DMS 273 (cell line): ENCODE measurements around the gene ADGRG1.

Experiments
- DNase-seq: peaks from one replicate; lab custom pipeline; 2025; ENCODE audit not compliant: unreplicated experiment; lab: John Stamatoyannopoulos, UW

ADGRG1 gene

GRCh38 chr16:57619606-57620334 is 8.7 kb upstream of the ADGRG1 start:
- no peak for DNase-seq

- DNase-seq = peak; percentile 55
Observed at GRCh38 chr16:57620335-57621231, 7.8 kb upstream of the ADGRG1 start.

GRCh38 chr16:57621521-57622271 is 6.7 kb upstream of the ADGRG1 start:
- DNase-seq = no peak

GRCh38 chr16:57622361-57623250 is 5.8 kb upstream of the ADGRG1 start:
- peak; percentile 60 for DNase-seq

- no peak for DNase-seq
Observed at GRCh38 chr16:57623251-57624043, 5.0 kb upstream of the ADGRG1 start.

- no peak for DNase-seq
Observed at GRCh38 chr16:57624044-57624688, 4.3 kb upstream of the ADGRG1 start.

GRCh38 chr16:57624806-57625500 is 3.5 kb upstream of the ADGRG1 start:
- no peak for DNase-seq

GRCh38 chr16:57626420-57627170 is 1.8 kb upstream of the ADGRG1 start:
- DNase-seq = peak; percentile 81

- DNase-seq = peak; percentile 67
Observed at GRCh38 chr16:57627184-57627871, 1.1 kb upstream of the ADGRG1 start.

- DNase-seq = no peak
Observed at GRCh38 chr16:57628783-57629293, 408 bp downstream of the ADGRG1 start.

GRCh38 chr16:57629516-57630406 is 1.3 kb downstream of the ADGRG1 start:
- peak; percentile 46 for DNase-seq

- no peak for DNase-seq
Observed at GRCh38 chr16:57630407-57630797, 2.0 kb downstream of the ADGRG1 start.

GRCh38 chr16:57630931-57631845 is 2.8 kb downstream of the ADGRG1 start:
- peak; percentile 84 for DNase-seq

GRCh38 chr16:57632568-57632967 is 4.1 kb downstream of the ADGRG1 start:
- DNase-seq = peak; percentile 50
